ENCODE measurements around the gene OSTM1. TPM values are rescaled to one million over a fixed set of nuclear protein-coding genes. Genes with fewer than 3 reads are reported as not detected.

OSTM1 gene
- total and polyA plus RNA-seq, 2 donors (not counting 1 experiment from before 2014, with no cell fraction given): 6.2 to 41.7 TPM

- Histone ChIP-seq H2AFZ (ENCODE audit: insufficient read depth, low read depth, low read length, poor library complexity, severe bottlenecking) (peak overlapping the region; percentile 52), H3K4me2 (replicated peaks; ENCODE audit: low read depth, low read length, poor library complexity, severe bottlenecking) (peak overlapping the region; percentile 84), H3K27ac (ENCODE audit: low read length in 2 of 2) (no peak overlapping the region), H3K4me1 (ENCODE audit: control insufficient read depth in 2 of 2, insufficient read depth in 2 of 2, low read length in 2 of 2) (peaks cover 57 to 62% of the 10 kb centered on the region in 2 donors), H3K4me3 (ENCODE audit: control extremely low read depth in 1 of 5, extremely low read depth in 1 of 5, insufficient read depth in 1 of 5, low read depth in 2 of 5, low read length in 4 of 5) (peak overlapping the region in 3 of 5 experiments; percentile 36 to 43 (median 38)), H3K79me2 (ENCODE audit: control insufficient read depth, insufficient read depth, low read length) (no peaks in the 10 kb centered on the region), H3K36me3 (replicated peaks in 1 of 2; ENCODE audit: control extremely low read depth in 1 of 2, control insufficient read depth in 1 of 2, extremely low read depth in 1 of 2, insufficient read depth in 2 of 2, low read length in 1 of 2) (no peaks in the 10 kb centered on the region), H3K9me3 (ENCODE audit: control extremely low read depth in 1 of 3, control insufficient read depth in 2 of 3, insufficient read depth in 1 of 3, low read length in 2 of 3) (peaks cover 0 to 32% (median 0%) of the 10 kb centered on the region in 3 donors), H4K20me1 (ENCODE audit: control insufficient read depth, insufficient read depth, low read length, poor library complexity, severe bottlenecking) (peaks cover 15% of the 10 kb centered on the region), H3K27me3 (replicated peaks in 1 of 4; ENCODE audit: control extremely low read depth in 1 of 4, control insufficient read depth in 3 of 4, insufficient read depth in 4 of 4, low read length in 3 of 4) (peaks cover 0 to 86% (median 66%) of the 10 kb centered on the region in 4 experiments), H3K9ac (ENCODE audit: low read length) (peak overlapping the region; percentile 52)
- H3K4me3 Mint-ChIP-seq: peak overlapping the region; percentile 85
- no peak overlapping the region for H3K27ac Mint-ChIP-seq
- ChIA-PET CTCF (interaction anchor here (1.1 to 6.3 kb wide), 6 partner anchors 19 to 412 kb away, joined by 3 to 135 read pairs (median 22); no protein-coding TSS in a partner anchor), POLR2A (no interaction called here)
- peaks cover 80% of the 10 kb centered on the region for H3K27me3 Mint-ChIP-seq
- ATAC-seq (ENCODE audit: low read depth): no peak
- TF ChIP-seq CTCF (IDR thresholded peaks at IDR 0.05): no peak
- peak; percentile 18 for TF ChIP-seq EZH2 (IDR thresholded peaks at IDR 0.05; ENCODE audit: borderline replicate concordance, insufficient read depth, low read depth, low read length, poor library complexity, severe bottlenecking)
- peak; percentile 56 for DNase-seq
- H3K9me3 Mint-ChIP-seq (ENCODE audit: insufficient read depth): no peaks in the 10 kb centered on the region
- intact Hi-C loops (cut with micrococcal nuclease): loop anchor here (2.0 to 10.0 kb wide), 6 partner anchors 19 to 977 kb away; partner anchors contain the start of genes OSTM1, SESN1 and SNX3
- WGBS (ENCODE audit: insufficient coverage): 7% methylated on average over 13 of the region's 20 CpGs
- H3K4me1 Mint-ChIP-seq: peaks cover 52% of the 10 kb centered on the region
Observed at GRCh38 chr6:108115598-108116058, 41.1 kb upstream of the OSTM1 start.

All from B cell (primary cell).